ENCODE results near the gene SRD5A1.

DNA sequence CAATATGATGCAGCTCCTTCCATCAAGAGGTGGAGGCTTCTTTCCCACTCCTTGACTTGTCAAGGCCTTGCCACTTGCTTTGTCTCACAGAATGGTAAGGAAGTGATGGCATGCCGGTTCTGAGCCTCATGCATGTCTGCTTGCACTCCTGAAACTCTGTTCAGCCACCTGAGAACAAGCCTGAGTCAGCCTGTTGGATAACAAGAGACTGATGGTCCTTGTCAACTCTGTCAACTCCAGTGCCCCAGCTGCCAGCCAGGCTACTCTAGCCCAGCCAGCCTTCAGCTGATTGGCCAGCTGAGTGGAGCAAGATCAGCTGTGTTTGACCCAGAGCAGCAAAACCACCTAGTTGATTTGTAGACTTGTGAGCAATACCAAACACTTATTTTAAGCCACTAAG is 75.6 kb downstream of the SRD5A1 start:
- TF ChIP-seq, protein P1, sequence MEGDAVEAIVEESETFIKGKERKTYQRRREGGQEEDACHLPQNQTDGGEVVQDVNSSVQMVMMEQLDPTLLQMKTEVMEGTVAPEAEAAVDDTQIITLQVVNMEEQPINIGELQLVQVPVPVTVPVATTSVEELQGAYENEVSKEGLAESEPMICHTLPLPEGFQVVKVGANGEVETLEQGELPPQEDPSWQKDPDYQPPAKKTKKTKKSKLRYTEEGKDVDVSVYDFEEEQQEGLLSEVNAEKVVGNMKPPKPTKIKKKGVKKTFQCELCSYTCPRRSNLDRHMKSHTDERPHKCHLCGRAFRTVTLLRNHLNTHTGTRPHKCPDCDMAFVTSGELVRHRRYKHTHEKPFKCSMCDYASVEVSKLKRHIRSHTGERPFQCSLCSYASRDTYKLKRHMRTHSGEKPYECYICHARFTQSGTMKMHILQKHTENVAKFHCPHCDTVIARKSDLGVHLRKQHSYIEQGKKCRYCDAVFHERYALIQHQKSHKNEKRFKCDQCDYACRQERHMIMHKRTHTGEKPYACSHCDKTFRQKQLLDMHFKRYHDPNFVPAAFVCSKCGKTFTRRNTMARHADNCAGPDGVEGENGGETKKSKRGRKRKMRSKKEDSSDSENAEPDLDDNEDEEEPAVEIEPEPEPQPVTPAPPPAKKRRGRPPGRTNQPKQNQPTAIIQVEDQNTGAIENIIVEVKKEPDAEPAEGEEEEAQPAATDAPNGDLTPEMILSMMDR (IDR thresholded peaks at IDR 0.05), result no peak
- no peak for TF ChIP-seq POLR2A (IDR thresholded peaks at IDR 0.05)
